Measurements from ENCODE around the gene CHTF18.

Gene CHTF18

GRCh38 chr16:776824-777223 lies 11.6 kb upstream of the CHTF18 start:
- DNase-seq: no peak

- no peak for DNase-seq
Measured at GRCh38 chr16:777826-778225, 10.6 kb upstream of the CHTF18 start.

GRCh38 chr16:778447-778846 lies 10.0 kb upstream of the CHTF18 start:
- no peak for DNase-seq

GRCh38 chr16:778909-779527 lies 9.4 kb upstream of the CHTF18 start:
- no peak for DNase-seq

GRCh38 chr16:779561-779960 lies 8.9 kb upstream of the CHTF18 start:
- no peak for DNase-seq

- no peak for DNase-seq
Measured at GRCh38 chr16:780296-780695, 8.1 kb upstream of the CHTF18 start.

GRCh38 chr16:781346-782010 lies 6.9 kb upstream of the CHTF18 start:
- no peak for DNase-seq

- DNase-seq: no peak
Measured at GRCh38 chr16:782258-782657, 6.2 kb upstream of the CHTF18 start.

- DNase-seq: peak; percentile 56
Measured at GRCh38 chr16:782766-783403, 5.5 kb upstream of the CHTF18 start.

GRCh38 chr16:783404-784161 lies 4.8 kb upstream of the CHTF18 start:
- DNase-seq: no peak

- DNase-seq: no peak
Measured at GRCh38 chr16:784431-784830, 4.0 kb upstream of the CHTF18 start.

GRCh38 chr16:785563-786535 lies 2.6 kb upstream of the CHTF18 start:
- DNase-seq: no peak

GRCh38 chr16:787321-787966 lies 976 bp upstream of the CHTF18 start:
- DNase-seq: no peak

GRCh38 chr16:787978-788398 lies 432 bp upstream of the CHTF18 start, which contains the start of gene RPUSD1:
RPUSD1 (minus strand) TSS chr16:788381; CDS start chr16:787737, 644 bp downstream.
- no peak for DNase-seq

- DNase-seq: no peak
Measured at GRCh38 chr16:789191-789850, 901 bp downstream of the CHTF18 start.

GRCh38 chr16:790086-790485 lies 1.7 kb downstream of the CHTF18 start:
- no peak for DNase-seq

- no peak for DNase-seq
Measured at GRCh38 chr16:791131-791530, 2.7 kb downstream of the CHTF18 start.

GRCh38 chr16:792221-792995 lies 4.0 kb downstream of the CHTF18 start:
- DNase-seq: no peak

- DNase-seq: no peak
Measured at GRCh38 chr16:793414-793813, 5.0 kb downstream of the CHTF18 start.

GRCh38 chr16:794091-794822 lies 5.8 kb downstream of the CHTF18 start:
- no peak for DNase-seq

Data from DMS79 (cell line).